Hypothalamus (tissue), 51 donors: ENCODE measurements around the gene DGLUCY.
"Not testable (repeated sequence)": the region's sequence is repeated elsewhere in the genome, so short reads cannot be mapped to it uniquely, and the experiment has no call there.

Experiments used
- DNase-seq, 51 donors: peaks; one replicate each; lab custom pipeline; 2025; lab: John Stamatoyannopoulos, UW

The DGLUCY gene

GRCh38 chr14:91138511-91139359, 24.9 kb downstream of the DGLUCY start:
- DNase-seq: no peak

GRCh38 chr14:91139776-91140175, 25.9 kb downstream of the DGLUCY start:
- no peak for DNase-seq

- peak in 14 of 51 donors; percentile 16 to 61 (median 27) for DNase-seq
Measured at GRCh38 chr14:91140672-91141071, 26.8 kb downstream of the DGLUCY start.

- DNase-seq: no peak
Measured at GRCh38 chr14:91142214-91142668, 28.4 kb downstream of the DGLUCY start.

DNA sequence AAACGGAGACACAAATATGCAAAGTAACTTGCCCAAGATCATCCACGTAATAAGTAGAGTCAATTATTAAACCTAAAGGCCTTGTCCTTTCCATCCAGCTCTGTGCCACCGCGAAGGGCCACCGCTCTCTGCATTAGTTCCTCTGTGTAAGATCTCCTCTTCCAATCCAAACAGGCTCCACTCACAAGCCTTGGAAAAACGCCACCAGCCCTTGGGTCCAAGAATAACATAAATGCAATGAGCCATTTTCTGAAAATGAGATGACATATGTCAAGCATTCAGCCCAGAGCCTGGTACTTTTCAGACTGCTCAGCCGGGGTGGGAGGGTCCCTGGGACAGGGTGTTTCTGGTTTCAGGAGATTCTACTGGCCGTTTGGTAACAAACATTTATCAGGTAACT, 30.0 kb downstream of the DGLUCY start:
- DNase-seq: no peak

GRCh38 chr14:91144425-91145145, 30.7 kb downstream of the DGLUCY start:
- no peak for DNase-seq

GRCh38 chr14:91145391-91146160, 31.7 kb downstream of the DGLUCY start:
- no peak for DNase-seq

DNA sequence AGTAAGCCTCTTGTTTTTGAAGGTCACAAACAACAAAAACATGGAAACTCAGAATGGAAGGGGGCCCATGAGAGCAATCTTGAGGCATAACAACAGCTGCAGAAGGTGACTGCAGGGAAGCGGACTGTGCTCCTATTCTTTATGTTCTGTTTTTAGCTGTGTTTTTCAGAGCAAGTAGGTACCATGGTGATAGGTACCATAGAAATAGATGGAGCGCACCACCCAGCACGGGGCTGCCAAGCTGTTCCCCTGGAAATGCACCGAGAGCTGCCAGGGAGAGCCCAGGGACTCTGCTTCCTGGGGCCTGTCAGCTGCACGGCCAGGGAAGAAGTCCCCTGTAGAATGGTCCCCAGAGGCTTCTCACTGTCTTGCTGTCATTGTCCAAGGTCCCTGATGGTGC, 32.8 kb downstream of the DGLUCY start:
- DNase-seq: peak in 21 of 51 donors; percentile 17 to 69 (median 44)

DNA sequence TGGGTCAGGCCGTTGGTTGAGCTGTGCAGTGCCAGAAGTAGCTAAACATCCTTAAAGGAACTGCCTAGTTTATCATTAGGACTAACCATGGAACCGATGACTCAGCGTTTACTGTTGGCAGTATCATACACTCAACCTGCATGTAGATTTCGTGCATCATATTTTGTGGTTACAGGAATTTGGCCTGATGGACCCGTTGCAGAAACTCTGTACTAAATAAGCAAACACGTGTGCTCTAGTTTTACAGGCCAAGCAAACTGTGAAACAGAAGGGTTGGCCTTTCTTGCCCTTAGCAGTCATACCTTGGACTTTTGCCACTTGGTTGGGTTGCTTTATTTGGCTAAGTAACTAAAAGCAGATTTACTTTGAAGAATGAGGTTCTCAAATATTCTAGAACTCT, 35.6 kb downstream of the DGLUCY start:
- DNase-seq: peak in 4 of 51 donors; percentile 22 to 42 (median 27)

GRCh38 chr14:91152499-91152898, 38.6 kb downstream of the DGLUCY start:
- no peak for DNase-seq

DNA sequence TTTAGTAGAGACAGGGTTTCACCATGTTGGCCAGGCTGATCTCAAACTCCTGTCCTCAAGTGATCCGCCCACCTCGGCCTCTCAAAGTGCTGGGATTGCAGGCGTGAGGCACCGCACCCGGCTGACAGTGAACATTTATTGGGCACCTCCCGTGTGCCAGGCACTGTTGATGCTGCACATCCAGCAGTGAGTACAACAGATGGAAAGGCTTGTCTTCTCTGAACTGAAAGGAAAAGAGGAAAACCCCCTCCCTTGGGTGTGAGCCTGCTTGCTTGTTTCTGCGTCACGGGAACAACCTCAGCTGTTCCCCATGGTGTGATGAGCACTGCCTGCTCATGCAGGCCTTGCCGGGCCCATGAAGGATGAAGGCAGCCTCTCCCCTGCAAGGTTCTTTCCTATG, 39.5 kb downstream of the DGLUCY start:
- DNase-seq: no peak

DNA sequence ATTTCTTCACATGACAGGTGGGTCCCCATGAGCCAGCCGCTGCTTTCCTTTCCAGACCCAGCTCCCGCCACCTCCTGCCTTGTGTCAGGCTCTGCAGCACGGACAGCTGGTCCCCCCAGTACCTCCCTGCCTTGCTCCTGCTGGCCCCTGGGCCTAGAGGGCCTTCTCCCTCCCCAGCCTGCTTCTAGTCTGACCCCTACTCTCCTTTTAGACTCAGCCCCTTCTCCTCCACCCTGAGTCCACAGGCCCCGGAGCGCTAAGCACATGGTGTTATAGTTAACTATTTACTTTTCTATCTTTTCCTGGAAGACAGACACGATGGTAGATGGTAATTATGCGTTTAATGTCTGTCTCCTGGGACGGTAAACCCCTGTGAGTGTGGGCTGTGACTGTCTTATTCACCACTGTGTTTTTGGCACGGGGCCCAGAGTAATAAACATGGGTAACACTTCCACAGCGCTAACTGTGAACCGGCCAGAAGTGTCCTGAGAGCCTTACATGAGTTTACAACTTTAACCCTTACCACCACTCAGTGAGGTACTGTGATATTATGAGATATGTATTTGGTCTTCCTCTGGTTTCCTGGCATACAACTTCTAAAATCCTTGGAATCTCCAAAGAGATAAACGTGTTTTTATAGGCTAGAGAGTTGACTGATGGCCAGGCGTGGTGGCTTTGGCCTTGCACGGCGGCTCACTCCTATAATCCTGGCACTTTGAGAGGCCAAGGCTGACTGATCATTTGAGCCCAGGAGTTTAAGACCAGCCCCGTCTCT, 41.2 kb downstream of the DGLUCY start:
- peak in 2 of 51 donors; percentile 13 to 23 for DNase-seq

DNA sequence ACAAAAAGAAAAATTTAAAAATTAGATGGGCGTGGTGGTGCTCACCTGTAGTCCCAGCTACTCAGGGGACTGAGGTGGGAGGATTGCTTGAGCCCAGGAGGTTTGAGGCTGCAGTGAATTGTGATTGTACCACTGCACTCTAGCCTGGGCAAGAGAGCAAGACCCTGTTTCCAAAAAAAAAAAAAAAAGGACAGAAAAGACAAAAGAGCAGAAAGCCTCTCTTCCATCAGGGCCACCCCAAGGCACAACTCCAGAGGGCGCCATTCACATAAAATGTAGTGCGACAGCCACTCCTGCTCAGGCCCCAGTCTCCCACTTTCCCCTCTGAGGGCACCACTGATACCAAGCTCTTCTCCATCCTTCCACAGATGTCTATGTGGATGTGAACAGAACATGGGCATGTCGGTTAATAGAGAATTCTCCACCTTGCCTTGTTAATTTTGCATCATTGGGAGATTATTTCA, 41.8 kb downstream of the DGLUCY start:
- no peak for DNase-seq

- DNase-seq: not testable (repeated sequence)
Measured at GRCh38 chr14:91156142-91156666, 42.3 kb downstream of the DGLUCY start.

- DNase-seq: not testable (repeated sequence)
Measured at GRCh38 chr14:91156877-91157276, 43.0 kb downstream of the DGLUCY start.

DNA sequence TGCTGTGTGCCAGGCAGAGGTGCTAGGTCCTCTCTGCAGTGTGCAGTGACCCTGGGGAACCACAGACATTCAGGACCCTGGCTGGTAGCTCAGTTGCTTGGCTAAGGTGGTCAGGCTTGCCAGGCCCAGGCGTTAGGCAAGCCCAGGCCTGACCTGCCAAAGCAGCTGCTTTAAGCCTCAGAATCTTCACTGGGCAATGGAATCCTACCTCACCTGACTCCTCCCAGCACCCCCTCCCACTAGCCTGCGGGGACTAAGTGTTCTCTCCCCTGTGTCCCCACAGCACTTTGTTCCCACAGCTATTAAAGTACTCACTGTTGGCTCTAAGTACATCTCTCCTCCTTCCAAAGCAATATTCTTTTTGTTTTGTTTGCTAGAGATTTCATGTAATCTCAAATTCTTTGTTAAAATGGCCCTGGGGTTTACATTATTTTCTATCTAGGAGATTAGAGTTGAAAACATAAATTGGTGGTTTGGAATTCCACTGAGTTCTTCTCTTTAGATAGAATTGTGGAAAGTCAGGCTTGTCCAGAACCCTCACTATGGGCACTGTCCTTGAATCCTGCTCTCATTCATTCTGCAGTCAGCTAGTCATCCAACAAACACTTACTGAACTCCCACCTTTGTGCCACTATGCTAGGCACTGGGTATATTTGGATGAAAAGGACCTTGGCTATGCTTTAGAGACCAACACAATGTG, 44.4 kb downstream of the DGLUCY start:
- DNase-seq: peak in 4 of 51 donors; percentile 15 to 60 (median 30)

GRCh38 chr14:91159182-91159581, 45.3 kb downstream of the DGLUCY start:
- DNase-seq: no peak

GRCh38 chr14:91159906-91160305, 46.0 kb downstream of the DGLUCY start:
- DNase-seq: no peak

DNA sequence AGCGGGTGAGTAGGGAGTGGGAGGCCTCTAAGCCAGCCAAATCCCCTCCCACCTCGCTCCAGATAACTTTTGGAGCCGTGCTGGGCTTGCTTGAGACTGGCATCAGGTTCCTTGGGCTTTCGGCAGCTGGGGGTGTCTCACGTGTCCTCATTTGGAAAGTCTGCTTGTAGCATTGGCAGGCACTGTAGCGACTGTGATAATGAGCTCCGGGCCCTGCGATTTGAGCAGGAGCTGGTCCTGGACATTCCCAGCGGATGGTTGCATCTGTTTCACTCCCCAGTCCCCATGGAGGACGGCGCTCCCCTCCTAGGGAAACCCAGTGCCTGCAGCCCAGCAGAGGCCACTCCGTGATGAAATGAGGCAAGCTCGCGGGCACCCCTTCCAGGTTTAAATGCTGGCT, 49.4 kb downstream of the DGLUCY start:
- peak in 5 of 51 donors; percentile 12 to 48 (median 14) for DNase-seq
